Thoracic aorta (tissue), 2 donors: ENCODE measurements around the gene NAA80. TPM values are rescaled to one million over a fixed set of nuclear protein-coding genes. Genes with fewer than 3 reads are reported as not detected.
"Not testable (repeated sequence)": the region's sequence is repeated elsewhere in the genome, so short reads cannot be mapped to it uniquely, and the experiment has no call there.

ENCODE experiments used
- ATAC-seq: fragments of 150-250 bp; one replicate; pipeline ENCODE4 v1.8.0; 2017; ENCODE audit warnings: low read depth; ENCODE audit not compliant: insufficient number of reproducible peaks, low FRiP score
- DNase-seq: peaks from one replicate; pipeline ENCODE4 v3.0.0-alpha.2; 2020; ENCODE audit warnings: low spot score
- H3K27ac ChIP-seq, 2 donors: fragments of 200-600 bp; sonication (generic); 1 replicate in 1 of 2; 2 replicates in 1 of 2; pipeline ENCODE4 v1.5.1; 2016; ENCODE audit warnings: mild to moderate bottlenecking in 2 of 2, moderate library complexity in 2 of 2
- H3K27me3 ChIP-seq: fragments of 200-600 bp; sonication (generic); replicated peaks from 2 replicates; pipeline ENCODE4 v1.6.0; 2016; ENCODE audit warnings: mild to moderate bottlenecking; ENCODE audit not compliant: insufficient read depth
- H3K36me3 ChIP-seq: fragments of 200-600 bp; sonication (generic); one replicate; pipeline ENCODE4 v1.5.1; 2016
- H3K4me1 ChIP-seq, 2 donors: fragments of 200-600 bp; sonication (generic); 1 replicate in 1 of 2; 2 replicates in 1 of 2; pipeline versions ENCODE4 v1.5.1 to v1.6.0; 2016; ENCODE audit warnings: low read depth in 2 of 2, mild to moderate bottlenecking in 1 of 2; ENCODE audit not compliant: control insufficient read depth in 1 of 2
- H3K4me3 ChIP-seq: fragments of 200-600 bp; sonication (generic); 2 replicates; pipeline ENCODE4 v1.5.1; 2016; ENCODE audit warnings: mild to moderate bottlenecking
- H3K9me3 ChIP-seq: fragments of 200-600 bp; sonication (generic); 2 replicates; pipeline ENCODE4 v1.5.1; 2016
- CTCF ChIP-seq: fragments of 200-600 bp; sonication (generic); IDR thresholded peaks from one replicate; pipeline ENCODE4 v1.5.1; 2019; ENCODE audit warnings: antibody characterized with exemption
- total RNA-seq, 2 donors: library from RNA; depleted of rRNA; stranded (reverse); fragments of >200 nt; gene quantifications; one replicate each; pipeline versions ENCODE4 v1.1.0 to v1.2.3, GENCODE V29; 2016

Gene NAA80
- total RNA-seq, 2 donors from 2014 or later: 8.3 to 8.7 TPM

DNA sequence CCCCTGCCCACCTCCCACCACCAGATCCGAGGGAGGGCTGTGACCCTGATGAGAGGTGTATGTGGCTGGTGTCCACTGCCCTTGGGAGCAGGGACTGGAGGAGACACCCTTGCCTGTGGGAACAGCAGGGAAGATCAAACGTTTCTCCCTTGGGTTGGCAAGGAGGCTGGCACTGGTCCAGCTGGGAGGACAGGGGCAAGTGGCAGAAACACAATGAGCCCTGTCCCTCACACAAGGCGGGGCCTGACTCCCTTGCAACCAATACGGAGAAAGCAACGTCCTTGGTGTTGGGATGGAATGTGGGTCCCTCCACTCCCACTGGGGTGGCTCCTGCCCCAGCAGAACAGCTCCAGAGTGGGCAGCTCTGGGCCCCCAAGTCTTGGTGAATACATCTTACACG is 18.1 kb upstream of the NAA80 start:
- Histone ChIP-seq H3K27me3 (no peaks in the 10 kb centered on the region), H3K27ac (no peak overlapping the region), H3K4me1 (peaks cover 22 to 37% of the 10 kb centered on the region in 2 donors), H3K4me3 (no peak overlapping the region), H3K9me3 (no peaks in the 10 kb centered on the region), H3K36me3 (peaks cover 4% of the 10 kb centered on the region)
- DNase-seq: no peak
- no peak for TF ChIP-seq CTCF
- ATAC-seq: no peak

GRCh38 chr3:50316657-50317242 is 17.5 kb upstream of the NAA80 start:
- Histone ChIP-seq H3K27me3 (no peaks in the 10 kb centered on the region), H3K27ac (no peak overlapping the region), H3K4me1 (peaks cover 18 to 31% of the 10 kb centered on the region in 2 donors), H3K4me3 (no peak overlapping the region), H3K36me3 (peaks cover 4% of the 10 kb centered on the region), H3K9me3 (no peaks in the 10 kb centered on the region)
- no peak for TF ChIP-seq CTCF
- DNase-seq: no peak
- no peak for ATAC-seq

DNA sequence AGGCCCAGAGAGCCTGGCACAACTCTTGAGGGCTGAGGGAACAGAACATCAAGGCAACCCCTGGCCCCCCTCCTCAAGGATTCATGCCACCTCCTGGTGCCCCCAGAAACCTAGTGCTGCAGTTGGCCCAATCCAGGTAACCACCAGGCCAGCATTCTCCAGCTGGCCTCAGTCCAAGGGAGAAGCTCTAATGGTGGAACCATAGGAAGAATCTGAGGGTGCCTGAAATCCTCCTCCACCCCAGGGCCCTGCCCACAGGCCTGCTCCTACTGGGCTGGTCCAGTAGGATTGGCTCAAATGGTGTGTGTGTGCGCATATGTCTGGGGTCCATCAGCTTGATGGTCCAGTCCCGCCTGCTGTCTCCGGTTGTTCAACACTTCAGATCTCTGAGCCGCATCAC is 15.6 kb upstream of the NAA80 start:
- DNase-seq: no peak
- Histone ChIP-seq H3K4me3 (no peak overlapping the region), H3K27ac (no peak overlapping the region), H3K4me1 (peaks cover 11 to 21% of the 10 kb centered on the region in 2 donors), H3K9me3 (no peaks in the 10 kb centered on the region), H3K36me3 (peaks cover 4% of the 10 kb centered on the region), H3K27me3 (no peaks in the 10 kb centered on the region)
- TF ChIP-seq CTCF: no peak
- no peak for ATAC-seq

GRCh38 chr3:50314342-50314741 is 15.1 kb upstream of the NAA80 start:
- TF ChIP-seq CTCF: no peak
- ATAC-seq: no peak
- no peaks in the 10 kb centered on the region for H3K9me3 ChIP-seq
- H3K4me3 ChIP-seq: no peak overlapping the region
- peaks cover 7 to 17% of the 10 kb centered on the region in 2 donors for H3K4me1 ChIP-seq
- DNase-seq: no peak
- peaks cover 4% of the 10 kb centered on the region for H3K36me3 ChIP-seq
- H3K27ac ChIP-seq: no peak overlapping the region
- H3K27me3 ChIP-seq: no peaks in the 10 kb centered on the region

GRCh38 chr3:50312041-50312440 is 12.8 kb upstream of the NAA80 start:
- H3K9me3 ChIP-seq, H3K27ac ChIP-seq, ATAC-seq, H3K4me1 ChIP-seq, DNase-seq, H3K27me3 ChIP-seq, H3K4me3 ChIP-seq, H3K36me3 ChIP-seq: not testable (repeated sequence)

GRCh38 chr3:50304601-50305000 is 5.4 kb upstream of the NAA80 start:
- ATAC-seq (no peak), DNase-seq (no peak)
- Histone ChIP-seq H3K4me1 (peaks cover 7 to 11% of the 10 kb centered on the region in 2 donors), H3K36me3 (no peaks in the 10 kb centered on the region), H3K9me3 (no peaks in the 10 kb centered on the region), H3K27ac (no peak overlapping the region), H3K4me3 (no peak overlapping the region), H3K27me3 (no peaks in the 10 kb centered on the region)
- no peak for TF ChIP-seq CTCF
